Kidney epithelial cell (primary cell): Measurements from ENCODE around the gene SMCO2. TPM values are rescaled to one million over a fixed set of nuclear protein-coding genes. Genes with fewer than 3 reads are reported as not detected.

Experiments
- DNase-seq: peaks from one replicate; pipeline ENCODE4 v3.0.0-alpha.2; 2010; ENCODE audit warnings: low read depth
- H3K27me3 ChIP-seq: 2 replicates; pipeline ENCODE4 v1.6.0; 2011; ENCODE audit warnings: low read length; ENCODE audit not compliant: control insufficient read depth, insufficient read depth
- H3K36me3 ChIP-seq: 2 replicates; pipeline ENCODE4 v1.5.1; 2011; ENCODE audit warnings: low read length; ENCODE audit not compliant: control insufficient read depth, insufficient read depth
- H3K4me3 ChIP-seq: 2 replicates; pipeline ENCODE4 v1.5.1; 2011; ENCODE audit warnings: low read depth, mild to moderate bottlenecking, control low read depth, low read length
- total RNA-seq: library from RNA; depleted of rRNA; stranded (reverse); fragments of >200 nt; gene quantifications from 2 replicates; pipeline ENCODE4 v1.2.3, GENCODE V29; 2015
- TF ChIP-seq, protein P1 (sequence below): IDR thresholded peaks from 2 replicates; pipeline ENCODE4 v1.5.1; 2011; ENCODE audit warnings: mild to moderate bottlenecking, moderate library complexity, low read length, control low read depth, inconsistent platforms; ENCODE audit not compliant: insufficient read depth, poor library complexity, severe bottlenecking

SMCO2 gene
- total RNA-seq, 1 donor from 2014 or later = 0.58 TPM

DNA sequence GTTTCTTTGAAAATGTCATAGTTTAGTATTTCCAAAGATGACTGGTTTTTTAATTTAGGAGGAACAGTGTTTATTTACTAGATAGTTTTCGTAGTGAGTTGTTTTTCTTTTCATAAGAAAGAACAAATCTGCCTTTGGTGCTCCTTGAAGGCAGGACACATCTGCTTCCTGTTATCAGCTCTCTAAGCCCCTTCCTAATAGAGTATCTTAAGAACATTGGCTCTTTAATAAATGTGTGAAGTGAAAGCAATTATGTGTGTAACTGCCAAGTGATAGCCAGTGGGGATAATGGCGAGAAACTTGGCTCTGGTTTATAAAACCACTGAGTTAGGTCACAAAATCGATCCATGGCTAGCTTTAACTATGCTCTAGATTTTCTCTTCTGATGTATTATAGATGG lies 54.0 kb downstream of the SMCO2 start:
- no peaks in the 10 kb centered on the region for H3K27me3 ChIP-seq
- H3K36me3 ChIP-seq = no peaks in the 10 kb centered on the region
- no peak overlapping the region for H3K4me3 ChIP-seq
- DNase-seq = no peak
- TF ChIP-seq, protein P1, sequence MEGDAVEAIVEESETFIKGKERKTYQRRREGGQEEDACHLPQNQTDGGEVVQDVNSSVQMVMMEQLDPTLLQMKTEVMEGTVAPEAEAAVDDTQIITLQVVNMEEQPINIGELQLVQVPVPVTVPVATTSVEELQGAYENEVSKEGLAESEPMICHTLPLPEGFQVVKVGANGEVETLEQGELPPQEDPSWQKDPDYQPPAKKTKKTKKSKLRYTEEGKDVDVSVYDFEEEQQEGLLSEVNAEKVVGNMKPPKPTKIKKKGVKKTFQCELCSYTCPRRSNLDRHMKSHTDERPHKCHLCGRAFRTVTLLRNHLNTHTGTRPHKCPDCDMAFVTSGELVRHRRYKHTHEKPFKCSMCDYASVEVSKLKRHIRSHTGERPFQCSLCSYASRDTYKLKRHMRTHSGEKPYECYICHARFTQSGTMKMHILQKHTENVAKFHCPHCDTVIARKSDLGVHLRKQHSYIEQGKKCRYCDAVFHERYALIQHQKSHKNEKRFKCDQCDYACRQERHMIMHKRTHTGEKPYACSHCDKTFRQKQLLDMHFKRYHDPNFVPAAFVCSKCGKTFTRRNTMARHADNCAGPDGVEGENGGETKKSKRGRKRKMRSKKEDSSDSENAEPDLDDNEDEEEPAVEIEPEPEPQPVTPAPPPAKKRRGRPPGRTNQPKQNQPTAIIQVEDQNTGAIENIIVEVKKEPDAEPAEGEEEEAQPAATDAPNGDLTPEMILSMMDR = no peak

DNA sequence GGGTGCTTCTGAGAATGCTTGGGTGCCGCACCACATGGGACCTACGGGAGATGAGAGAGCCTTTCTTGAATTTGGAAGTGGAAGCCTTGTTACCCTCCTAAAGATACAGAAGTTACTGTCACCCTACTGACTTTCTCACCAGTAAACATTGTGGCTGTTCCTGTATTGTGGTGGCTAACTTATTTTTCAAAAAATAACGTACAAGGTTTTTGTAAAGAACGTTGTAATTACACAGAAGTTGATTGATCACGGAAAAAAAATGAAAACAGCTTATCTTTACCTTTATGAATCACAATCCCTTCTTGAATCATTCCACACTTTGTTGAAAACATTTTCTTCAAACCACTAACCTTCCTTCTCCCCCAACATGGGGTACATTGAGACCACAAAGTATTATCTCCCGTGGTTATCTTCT lies 55.5 kb downstream of the SMCO2 start:
- Histone ChIP-seq H3K27me3 (no peaks in the 10 kb centered on the region), H3K4me3 (no peak overlapping the region), H3K36me3 (no peaks in the 10 kb centered on the region)
- TF ChIP-seq, protein P1 = no peak
- DNase-seq = no peak

DNA sequence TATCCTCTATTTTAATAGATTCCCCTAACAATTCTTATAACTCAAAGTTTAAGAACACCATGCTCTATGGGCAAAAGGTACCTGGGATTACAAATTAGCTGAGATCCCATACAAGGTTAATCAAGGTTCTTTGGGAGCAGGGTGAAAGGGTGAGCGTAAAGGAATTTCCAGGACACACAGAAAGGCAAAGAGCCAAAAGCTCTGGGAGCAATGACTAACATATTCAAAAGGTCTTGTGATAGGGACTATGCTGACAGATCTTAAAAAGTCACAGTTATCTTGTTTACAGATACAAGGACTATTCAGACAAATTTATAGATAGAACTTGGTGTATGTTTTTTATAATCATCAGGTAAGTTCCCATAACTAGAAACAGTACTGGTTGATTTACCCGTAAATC lies 58.0 kb downstream of the SMCO2 start:
- TF ChIP-seq, protein P1 = no peak

DNA sequence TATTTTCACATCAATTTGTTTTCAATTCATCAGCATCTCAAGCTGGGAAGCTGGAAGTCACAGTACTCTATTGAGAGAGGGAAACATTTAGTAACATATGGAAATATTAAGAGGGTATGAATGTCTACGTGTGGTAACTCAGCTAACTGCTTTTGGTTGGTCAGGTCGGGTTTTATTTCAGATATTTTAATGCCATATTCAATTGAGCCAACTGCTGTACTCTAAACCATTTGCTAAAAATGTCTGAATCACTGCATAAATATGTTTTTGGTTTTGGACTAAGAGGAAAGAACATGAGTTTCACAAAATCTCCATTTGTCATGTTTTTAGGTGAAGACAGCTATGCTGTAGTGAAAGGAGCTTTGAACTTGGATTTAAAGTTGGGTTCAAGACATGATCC lies 58.6 kb downstream of the SMCO2 start:
- Histone ChIP-seq H3K4me3 (no peak overlapping the region), H3K36me3 (no peaks in the 10 kb centered on the region), H3K27me3 (no peaks in the 10 kb centered on the region)
- TF ChIP-seq, protein P1 = no peak
- DNase-seq = no peak

More for the DNA sequence above, 58.0 kb downstream of the SMCO2 start:
- no peaks in the 10 kb centered on the region for H3K36me3 ChIP-seq
- H3K4me3 ChIP-seq = no peak overlapping the region
- DNase-seq = no peak
- no peaks in the 10 kb centered on the region for H3K27me3 ChIP-seq

DNA sequence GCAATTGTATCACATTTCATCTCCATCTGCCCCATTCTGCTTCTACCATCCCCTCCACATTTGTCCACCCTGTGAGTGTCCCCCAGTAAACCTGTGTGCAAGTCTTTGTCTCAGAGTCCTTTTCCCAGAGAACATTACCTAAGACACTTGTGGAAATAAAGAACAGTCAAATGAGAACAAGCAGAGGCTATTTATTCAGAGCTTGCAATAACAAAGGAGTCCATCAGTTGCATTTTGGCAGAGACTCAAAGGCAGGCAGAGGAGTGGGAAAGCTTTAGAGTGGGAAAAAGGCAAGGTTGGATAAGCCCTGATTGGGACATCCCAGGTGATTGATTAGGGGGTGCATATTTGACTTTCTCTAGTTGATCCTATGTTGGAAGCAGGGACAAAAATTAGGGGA lies 59.2 kb downstream of the SMCO2 start:
- Histone ChIP-seq H3K36me3 (no peaks in the 10 kb centered on the region), H3K27me3 (no peaks in the 10 kb centered on the region), H3K4me3 (no peak overlapping the region)
- no peak for DNase-seq
- TF ChIP-seq, protein P1 = no peak

DNA sequence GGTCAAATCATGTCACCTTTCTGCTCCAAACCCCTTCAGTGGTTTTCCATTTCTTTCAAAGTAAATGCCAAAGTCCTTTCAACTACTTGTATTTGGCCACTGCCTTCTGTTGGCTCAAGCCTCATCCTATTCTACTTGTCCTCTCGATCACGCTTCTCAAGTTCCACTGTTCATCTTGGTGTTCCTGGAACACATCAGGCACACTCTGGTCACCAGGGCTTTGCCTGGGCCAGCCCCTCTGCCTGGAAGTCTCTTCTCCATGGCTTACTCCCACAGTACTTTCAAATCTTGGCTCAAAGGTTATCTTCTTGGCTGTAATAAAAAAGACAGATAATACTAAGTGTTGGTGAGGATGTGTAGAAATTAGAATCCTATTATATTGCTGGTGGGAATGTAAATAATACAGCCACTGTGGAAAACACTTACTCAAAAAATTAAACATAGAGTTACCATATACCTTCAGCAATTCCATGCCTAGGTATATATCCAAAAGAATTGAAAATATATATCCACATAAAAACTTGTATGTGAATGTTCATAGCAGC lies 60.2 kb downstream of the SMCO2 start:
- TF ChIP-seq, protein P1 = no peak
- H3K36me3 ChIP-seq = no peaks in the 10 kb centered on the region

More for the DNA sequence above, 60.2 kb downstream of the SMCO2 start:
- H3K27me3 ChIP-seq = no peaks in the 10 kb centered on the region
- DNase-seq = no peak
- no peak overlapping the region for H3K4me3 ChIP-seq
